Cardiac fibroblast (primary cell): ENCODE results near the gene SKIC3.

Source experiments
- DNase-seq, 2 donors: peaks; one replicate each; pipeline versions ENCODE4 v3.0.0 to v3.0.0-alpha.2; 2010; ENCODE audit warnings: low read depth in 2 of 2
- H3K4me3 ChIP-seq, 2 donors: replicated peaks in 1 of 2; 1 replicate in 1 of 2; 2 replicates in 1 of 2; pipeline ENCODE4 v1.5.1; 2011; ENCODE audit warnings: low read depth in 2 of 2, low read length in 2 of 2, mild to moderate bottlenecking in 2 of 2, moderate library complexity in 1 of 2
- CTCF ChIP-seq: IDR thresholded peaks from one replicate; pipeline ENCODE4 v1.5.1; 2011; ENCODE audit warnings: low read depth, mild to moderate bottlenecking, low read length, inconsistent platforms

Gene SKIC3

GRCh38 chr5:95520206-95520605 is 34.6 kb downstream of the SKIC3 start:
- no peak for TF ChIP-seq CTCF
- no peak overlapping the region for H3K4me3 ChIP-seq
- no peak for DNase-seq

DNA sequence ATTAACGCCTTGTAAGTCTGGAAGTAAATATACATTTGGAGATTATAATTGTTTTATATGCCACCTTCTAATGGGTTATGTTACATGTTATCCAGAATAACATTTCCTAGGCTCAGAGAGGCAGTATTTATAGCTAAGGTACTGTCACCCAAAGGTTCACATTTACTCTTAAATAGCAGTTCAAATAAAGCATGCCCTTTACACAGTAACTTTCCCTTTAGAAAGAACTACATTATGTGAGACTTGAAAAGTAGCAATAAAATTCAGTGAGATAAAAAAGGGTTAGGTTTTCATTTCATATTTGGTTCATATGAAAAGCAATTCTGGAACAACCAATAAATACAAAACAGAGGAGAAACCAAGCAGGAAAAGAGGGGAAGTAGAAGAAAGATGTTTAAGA is 35.1 kb downstream of the SKIC3 start:
- no peak overlapping the region for H3K4me3 ChIP-seq
- DNase-seq: no peak
- no peak for TF ChIP-seq CTCF

DNA sequence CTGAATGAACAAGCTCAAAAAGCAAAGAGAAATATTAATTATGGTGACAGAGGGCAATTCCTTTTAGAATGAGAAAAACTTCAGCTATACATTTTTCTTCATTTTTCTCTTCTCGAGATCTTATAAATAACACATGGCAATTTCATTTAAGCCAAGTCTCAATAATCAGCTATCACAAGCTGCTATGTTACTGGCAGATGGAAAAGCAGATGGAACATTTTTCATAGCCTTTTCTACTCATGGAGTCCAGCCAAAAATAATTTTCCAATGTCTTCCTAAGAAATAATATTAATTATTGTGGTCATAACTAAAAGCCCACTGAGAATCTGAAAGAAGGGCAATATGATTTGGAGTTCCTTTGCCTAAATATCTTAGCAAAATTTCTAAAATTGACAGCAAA is 35.6 kb downstream of the SKIC3 start:
- no peak for DNase-seq
- no peak for TF ChIP-seq CTCF

DNA sequence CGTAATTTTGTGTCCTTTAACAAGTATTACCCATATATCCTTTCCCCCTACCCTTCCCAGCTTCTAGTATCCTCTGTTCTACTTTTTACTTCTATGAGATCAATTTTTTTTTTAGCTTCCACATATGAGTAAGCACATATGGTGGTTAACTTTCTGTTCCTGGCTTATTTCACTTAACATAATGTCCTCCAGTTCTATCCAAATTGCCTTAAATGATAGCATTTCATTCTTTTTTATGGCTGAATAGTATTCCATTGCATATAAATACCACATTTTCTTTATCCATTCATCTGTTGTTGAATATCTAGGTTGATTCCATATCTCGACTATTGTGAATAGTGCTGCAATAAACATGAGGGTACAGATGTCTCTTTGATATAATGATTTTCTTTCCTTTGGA is 36.4 kb downstream of the SKIC3 start:
- TF ChIP-seq CTCF: no peak
- H3K4me3 ChIP-seq: no peak overlapping the region
- no peak for DNase-seq

More for the DNA sequence above, 35.6 kb downstream of the SKIC3 start:
- no peak overlapping the region for H3K4me3 ChIP-seq

GRCh38 chr5:95511606-95512005 is 43.2 kb downstream of the SKIC3 start:
- no peak for DNase-seq
- TF ChIP-seq CTCF: no peak
- no peak overlapping the region for H3K4me3 ChIP-seq

GRCh38 chr5:95508550-95508949 is 46.2 kb downstream of the SKIC3 start:
- no peak for TF ChIP-seq CTCF
- H3K4me3 ChIP-seq: no peak overlapping the region
- no peak for DNase-seq
